Measurements from ENCODE around the gene KIAA1191.

- TF ChIP-seq ZNF425 (CRISPR knock-in tag; conservative IDR thresholded peaks at IDR 0.05) = no peak
- TF ChIP-seq CTCF (IDR thresholded peaks at IDR 0.05) = no peak
- no peak for TF ChIP-seq FOXP4 (CRISPR knock-in tag; IDR thresholded peaks at IDR 0.05)
- TF ChIP-seq NFE2L1 (CRISPR knock-in tag; IDR thresholded peaks at IDR 0.05) = no peak
Measured at GRCh38 chr5:176368726-176369125, 7.2 kb upstream of the KIAA1191 start.

All from WTC11 (cell line).